OCI-LY3 (cell line): ENCODE data around the gene MBD3L3.

ENCODE experiments used
- H2AFZ ChIP-seq: fragments of 200-600, 300-600 bp; shearing (Covaris generic); 2 replicates; pipeline ENCODE4 v1.6.0; 2014; ENCODE audit warnings: antibody characterized with exemption, low read depth, low read length
- H3K27ac ChIP-seq: fragments of 200-600, 300-600 bp; sonication (generic); 2 replicates; pipeline ENCODE4 v1.5.1; 2014; ENCODE audit warnings: mild to moderate bottlenecking, low read length, moderate library complexity, mixed read lengths
- H3K27me3 ChIP-seq: fragments of 200-600, 300-600 bp; sonication (generic); 2 replicates; pipeline ENCODE4 v1.6.1; 2014; ENCODE audit warnings: low read depth, low read length, mixed read lengths
- H3K36me3 ChIP-seq: fragments of 200-600, 300-600 bp; sonication (generic); replicated peaks from 2 replicates; pipeline ENCODE3; 2014; ENCODE audit warnings: low read depth, low read length, mixed read lengths
- H3K4me1 ChIP-seq: fragments of 300-600, 200-600 bp; sonication (generic); 2 replicates; pipeline ENCODE4 v1.6.1; 2014; ENCODE audit warnings: low read length, mixed read lengths
- H3K4me2 ChIP-seq: fragments of 200-600, 300-600 bp; sonication (generic); 2 replicates; pipeline ENCODE4 v1.6.1; 2014; ENCODE audit warnings: low read length, mixed read lengths
- H3K4me3 ChIP-seq: fragments of 300-600, 200-600 bp; sonication (generic); 2 replicates; pipeline ENCODE4 v1.5.1; 2014; ENCODE audit warnings: antibody characterized with exemption, mild to moderate bottlenecking, low read length, moderate library complexity
- H3K79me2 ChIP-seq: fragments of 300-600, 200-600 bp; shearing (Covaris generic); 2 replicates; pipeline ENCODE4 v1.6.1; 2014; ENCODE audit warnings: mild to moderate bottlenecking, low read length, mixed read lengths
- H3K9ac ChIP-seq: fragments of 300-600, 200-600 bp; shearing (Covaris generic); 2 replicates; pipeline ENCODE4 v1.6.0; 2014; ENCODE audit warnings: mild to moderate bottlenecking, low read length, moderate library complexity
- H3K9me3 ChIP-seq: fragments of 200-600, 300-600 bp; shearing (Covaris generic); 2 replicates; pipeline ENCODE4 v1.6.1; 2014; ENCODE audit warnings: low read length, mixed read lengths; ENCODE audit not compliant: insufficient read depth
- H4K20me1 ChIP-seq: fragments of 200-600, 300-600 bp; sonication (generic); 2 replicates; pipeline ENCODE4 v1.6.1; 2016; ENCODE audit warnings: low read length, mixed read lengths; ENCODE audit not compliant: insufficient read depth
- CTCF ChIP-seq: fragments of 200-600, 300-600 bp; sonication (generic); IDR thresholded peaks from 2 replicates; pipeline ENCODE4 v1.5.1; 2014; ENCODE audit warnings: antibody characterized with exemption, low read length, low read depth
- EZH2phosphoT487 ChIP-seq: fragments of 200-600 bp; shearing (Covaris generic); IDR thresholded peaks from 2 replicates; pipeline ENCODE4 v1.6.1; 2018; ENCODE audit warnings: antibody characterized with exemption, mixed run types, low read depth

Gene MBD3L3

GRCh38 chr19:7072541-7072940 is 14.1 kb upstream of the MBD3L3 start:
- H3K79me2 ChIP-seq = peaks cover 19% of the 10 kb centered on the region
- peaks cover 8% of the 10 kb centered on the region for H3K4me1 ChIP-seq
- H3K36me3 ChIP-seq = peaks cover 59% of the 10 kb centered on the region
- no peak for TF ChIP-seq CTCF
- H3K4me2 ChIP-seq = no peak overlapping the region
- no peaks in the 10 kb centered on the region for H4K20me1 ChIP-seq
- peaks cover 3% of the 10 kb centered on the region; the same call in 1 of the 2 replicates for H3K9me3 ChIP-seq
- H3K9ac ChIP-seq = no peak overlapping the region
- H3K27me3 ChIP-seq = no peaks in the 10 kb centered on the region
- no peak overlapping the region for H3K27ac ChIP-seq
- H3K4me3 ChIP-seq = no peak overlapping the region
- H2AFZ ChIP-seq = no peak overlapping the region

GRCh38 chr19:7069904-7070226 is 11.4 kb upstream of the MBD3L3 start:
- TF ChIP-seq CTCF = no peak
- TF ChIP-seq EZH2phosphoT487 = no peak
- H3K27me3 ChIP-seq = no peaks in the 10 kb centered on the region
- H3K4me2 ChIP-seq = peak overlapping the region; percentile 90
- no peaks in the 10 kb centered on the region for H4K20me1 ChIP-seq
- H3K9me3 ChIP-seq = no peaks in the 10 kb centered on the region
- H3K79me2 ChIP-seq = peaks cover 19% of the 10 kb centered on the region
- H3K4me1 ChIP-seq = peaks cover 8% of the 10 kb centered on the region
- peak overlapping the region; percentile 65 for H3K27ac ChIP-seq
- H2AFZ ChIP-seq = peak overlapping the region; percentile 99
- peak overlapping the region; percentile 86 for H3K9ac ChIP-seq
- H3K36me3 ChIP-seq = peaks cover 32% of the 10 kb centered on the region
- H3K4me3 ChIP-seq = peak overlapping the region; percentile 93

GRCh38 chr19:7069042-7069903 is 10.8 kb upstream of the MBD3L3 start, which contains the start of gene ZNF557:
TSS of gene ZNF557 (plus strand) at chr19:7069703. CDS start at chr19:7075075, 5,372 bp downstream.
- peak within 1 kb of the TSS; percentile 93 for H3K4me3 ChIP-seq
- peak within 1 kb of the TSS; percentile 99 for H2AFZ ChIP-seq
- H4K20me1 ChIP-seq = no peaks in the 10 kb centered on the region
- peak within 1 kb of the TSS; percentile 90 for H3K4me2 ChIP-seq
- peaks cover 8% of the 10 kb centered on the region for H3K4me1 ChIP-seq
- no peaks in the 10 kb centered on the region for H3K27me3 ChIP-seq
- H3K36me3 ChIP-seq = peaks cover 27% of the 10 kb centered on the region
- peaks cover 19% of the 10 kb centered on the region for H3K79me2 ChIP-seq
- peak within 1 kb of the TSS; percentile 65 for H3K27ac ChIP-seq
- TF ChIP-seq CTCF = no peak
- TF ChIP-seq EZH2phosphoT487 = no peak
- peak within 1 kb of the TSS; percentile 86 for H3K9ac ChIP-seq
- H3K9me3 ChIP-seq = no peaks in the 10 kb centered on the region

GRCh38 chr19:7068599-7068998 is 10.1 kb upstream of the MBD3L3 start:
- TF ChIP-seq EZH2phosphoT487 (no peak), CTCF (no peak)
- peak overlapping the region; percentile 13; the same call in 1 of the 2 replicates for H3K9ac ChIP-seq
- H3K4me1 ChIP-seq = peaks cover 8% of the 10 kb centered on the region
- H4K20me1 ChIP-seq = no peaks in the 10 kb centered on the region
- peak overlapping the region; percentile 72 for H3K4me2 ChIP-seq
- H2AFZ ChIP-seq = peak overlapping the region; percentile 77
- H3K27ac ChIP-seq = no peak overlapping the region
- no peaks in the 10 kb centered on the region for H3K9me3 ChIP-seq
- H3K79me2 ChIP-seq = peaks cover 19% of the 10 kb centered on the region
- no peaks in the 10 kb centered on the region for H3K27me3 ChIP-seq
- H3K36me3 ChIP-seq = peaks cover 22% of the 10 kb centered on the region
- peak overlapping the region; percentile 93 for H3K4me3 ChIP-seq
